CD4-positive, alpha-beta T cell treated with Interleukin-4 for 1 hour (primary cell): ENCODE results near the gene ADAM22.
"Not testable (repeated sequence)": the region's sequence is repeated elsewhere in the genome, so short reads cannot be mapped to it uniquely, and the experiment has no call there.

Experiments used
- DNase-seq, 2 donors: peaks; one replicate each; pipeline ENCODE4 v3.0.0-alpha.2; 2020 to 2022

The ADAM22 gene

DNA sequence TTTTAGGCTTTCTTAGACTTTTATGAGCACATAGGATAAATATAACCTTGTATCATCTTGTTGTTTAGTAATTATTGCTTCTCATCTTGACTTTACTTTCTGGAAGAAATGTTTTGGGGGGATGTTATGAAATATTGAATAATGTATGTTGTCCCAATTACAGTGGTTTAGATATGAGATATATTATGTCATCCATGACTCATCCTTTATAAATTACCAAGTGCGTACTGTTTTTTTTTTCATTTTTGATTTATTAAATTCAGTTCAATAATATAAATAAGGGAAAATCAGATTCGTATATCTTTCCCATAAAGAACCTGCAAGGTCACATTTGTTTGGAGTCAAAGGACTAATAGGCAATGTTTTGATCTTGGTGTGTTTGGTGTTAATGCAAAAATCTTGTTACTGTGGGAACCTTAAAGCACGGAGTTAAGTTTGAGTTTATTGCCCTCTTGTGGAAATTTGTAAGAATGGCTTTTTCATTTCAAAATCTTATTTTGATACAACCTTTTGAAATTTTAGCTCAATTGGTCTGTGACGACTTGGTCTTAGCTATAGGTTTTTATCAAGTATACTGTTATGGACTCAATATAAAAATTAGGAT lies 177.2 kb downstream of the ADAM22 start:
- peak in 1 of 2 donors; percentile 42 for DNase-seq

GRCh38 chr7:88111954-88112471 lies 178.0 kb downstream of the ADAM22 start:
- DNase-seq: no peak

- DNase-seq: no peak
Measured at GRCh38 chr7:88115258-88115796, 181.3 kb downstream of the ADAM22 start.

- DNase-seq: no peak
Measured at GRCh38 chr7:88115816-88116215, 181.8 kb downstream of the ADAM22 start.

DNA sequence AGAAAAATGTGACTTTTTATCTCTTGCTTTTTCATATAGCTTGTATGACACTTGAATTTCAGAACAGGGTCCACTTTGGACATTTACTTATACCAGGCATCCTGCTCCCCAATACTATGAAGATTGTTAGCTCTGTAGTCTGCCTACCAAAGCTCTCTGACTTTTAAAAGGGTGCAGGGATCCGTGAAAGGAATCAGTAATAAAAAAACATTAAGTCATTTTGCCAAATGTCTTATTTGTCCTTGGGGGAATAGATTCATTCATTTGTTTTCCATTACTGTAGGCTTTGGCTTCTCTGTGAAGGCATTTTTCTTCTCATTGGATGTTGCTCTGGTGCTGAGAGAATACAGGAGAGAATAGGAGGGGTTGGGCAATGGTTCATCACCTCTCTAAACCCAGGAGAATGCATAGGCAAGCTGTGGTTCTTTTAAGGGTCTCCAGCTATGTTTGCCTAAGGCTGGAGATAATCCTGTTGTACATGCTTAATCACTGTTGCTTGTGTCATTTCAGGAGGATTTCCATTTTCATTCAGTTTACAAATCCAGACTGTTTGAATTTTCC lies 182.3 kb downstream of the ADAM22 start:
- no peak for DNase-seq

DNA sequence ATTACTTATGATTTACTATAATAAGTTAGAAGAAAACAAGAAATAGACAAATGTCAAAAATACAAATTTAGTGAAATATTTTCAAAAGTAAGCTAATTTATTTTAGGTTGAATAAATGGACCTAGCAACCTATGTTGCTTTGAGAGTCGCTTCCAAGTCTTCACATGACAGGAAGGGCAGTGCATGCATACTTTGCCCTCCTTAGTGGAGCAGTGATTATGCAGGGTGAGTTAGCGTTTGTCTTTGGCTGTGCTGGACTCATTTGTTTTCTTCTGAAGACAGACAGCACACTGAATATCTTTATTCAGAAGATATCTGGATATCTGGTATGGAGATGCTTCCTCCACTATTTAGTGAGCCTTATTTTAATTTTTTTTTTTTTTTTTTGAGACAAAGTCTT lies 183.3 kb downstream of the ADAM22 start:
- DNase-seq: no peak

DNA sequence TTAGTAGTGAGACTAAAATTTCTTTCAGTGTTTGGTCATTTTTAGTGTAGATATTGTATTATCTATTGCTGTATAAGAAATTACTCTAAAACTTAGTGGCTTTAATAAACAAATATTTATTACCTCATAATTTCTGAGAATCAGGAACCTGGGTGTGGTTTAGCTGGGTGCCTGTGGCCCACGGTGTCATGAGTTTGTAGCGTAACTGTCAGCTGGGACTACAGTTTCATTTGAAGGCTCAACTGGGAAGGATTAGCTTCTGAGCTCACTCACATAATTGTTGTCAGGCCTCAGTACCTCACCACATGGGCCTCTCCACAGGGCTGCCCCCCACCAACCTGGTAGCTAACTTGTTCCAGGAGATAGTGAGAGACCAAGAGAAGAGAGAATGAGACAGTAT lies 187.3 kb downstream of the ADAM22 start:
- DNase-seq: no peak

GRCh38 chr7:88127637-88128290 lies 193.7 kb downstream of the ADAM22 start:
- no peak for DNase-seq

- DNase-seq: no peak
Measured at GRCh38 chr7:88132725-88133124, 198.7 kb downstream of the ADAM22 start.

GRCh38 chr7:88140947-88141346 lies 206.9 kb downstream of the ADAM22 start:
- DNase-seq: no peak

- DNase-seq: no peak
Measured at GRCh38 chr7:88141479-88141878, 207.4 kb downstream of the ADAM22 start.

GRCh38 chr7:88141953-88142352 lies 207.9 kb downstream of the ADAM22 start:
- DNase-seq: no peak

DNA sequence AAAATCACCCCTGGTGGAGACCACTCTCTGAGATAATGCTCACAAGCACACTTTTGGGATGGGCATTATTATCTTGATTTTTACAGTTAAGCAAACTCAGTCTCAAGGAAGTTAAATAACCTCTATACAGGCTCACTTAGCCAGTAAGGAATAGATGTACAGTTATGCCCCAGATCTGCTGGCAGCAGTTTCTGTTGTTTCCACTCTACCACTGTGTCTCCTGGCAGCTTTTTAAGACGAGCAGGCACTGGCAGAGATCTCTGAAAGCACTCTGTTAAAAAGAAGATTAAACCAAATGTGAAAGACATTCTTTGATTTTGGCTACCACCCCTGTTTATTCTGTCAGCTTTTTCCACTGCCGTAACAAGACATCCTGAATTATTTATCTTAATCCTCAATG lies 212.6 kb downstream of the ADAM22 start:
- no peak for DNase-seq

- DNase-seq: no peak
Measured at GRCh38 chr7:88147341-88147740, 213.3 kb downstream of the ADAM22 start.

GRCh38 chr7:88147949-88148348 lies 213.9 kb downstream of the ADAM22 start:
- no peak for DNase-seq

- DNase-seq: no peak
Measured at GRCh38 chr7:88150033-88150432, 216.0 kb downstream of the ADAM22 start.

DNA sequence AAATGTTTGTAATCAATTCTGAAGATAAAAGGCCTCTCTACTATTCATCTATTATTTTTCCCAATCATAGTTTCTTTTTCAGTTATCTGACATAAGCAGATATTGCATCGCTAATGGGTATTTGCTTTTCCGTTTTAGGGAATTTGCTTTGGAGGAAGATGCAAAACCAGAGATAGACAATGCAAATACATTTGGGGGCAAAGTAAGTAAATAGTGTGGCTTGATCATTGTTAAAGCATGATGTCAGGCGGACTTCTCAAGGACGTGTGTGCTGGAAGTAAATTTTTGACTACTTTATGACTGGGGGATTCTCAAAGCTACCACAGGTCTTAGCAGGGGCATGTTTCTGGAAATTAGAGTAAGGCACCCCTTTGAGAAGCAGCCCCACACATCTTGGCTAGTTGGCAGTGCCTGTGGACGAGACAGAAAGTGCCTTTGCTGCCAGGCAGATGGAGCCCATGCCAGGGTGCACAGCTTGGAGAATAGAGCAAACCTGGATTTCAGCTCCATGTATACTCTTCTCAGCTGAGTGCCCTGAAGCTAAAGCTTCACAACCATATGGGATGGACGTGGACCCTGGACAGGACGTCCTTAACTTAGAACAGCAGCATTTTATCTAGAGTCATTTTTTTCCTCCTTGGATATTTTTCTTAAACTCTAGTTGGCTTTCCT lies 217.2 kb downstream of the ADAM22 start:
- no peak for DNase-seq

GRCh38 chr7:88153378-88153777 lies 219.3 kb downstream of the ADAM22 start:
- DNase-seq: no peak

GRCh38 chr7:88155756-88156155 lies 221.7 kb downstream of the ADAM22 start:
- DNase-seq: no peak

DNA sequence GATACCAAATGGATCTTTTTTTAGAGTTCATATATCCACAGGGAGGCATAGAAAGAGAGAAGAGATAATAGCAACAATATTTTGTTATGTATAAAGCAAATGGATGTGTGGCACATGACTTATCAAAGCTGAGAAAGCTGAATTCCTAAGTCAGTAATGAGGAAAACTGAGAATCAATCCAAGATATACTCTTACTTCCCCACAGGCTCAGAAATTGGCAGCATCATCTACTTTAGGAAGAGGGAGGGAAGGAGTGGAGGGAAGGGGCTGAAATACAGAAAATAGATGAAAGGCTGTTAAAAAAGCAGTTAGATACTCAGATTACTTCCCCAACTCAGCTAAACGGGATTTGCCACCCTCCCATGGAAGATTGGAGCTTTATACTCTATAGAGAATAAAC lies 222.3 kb downstream of the ADAM22 start:
- no peak for DNase-seq

DNA sequence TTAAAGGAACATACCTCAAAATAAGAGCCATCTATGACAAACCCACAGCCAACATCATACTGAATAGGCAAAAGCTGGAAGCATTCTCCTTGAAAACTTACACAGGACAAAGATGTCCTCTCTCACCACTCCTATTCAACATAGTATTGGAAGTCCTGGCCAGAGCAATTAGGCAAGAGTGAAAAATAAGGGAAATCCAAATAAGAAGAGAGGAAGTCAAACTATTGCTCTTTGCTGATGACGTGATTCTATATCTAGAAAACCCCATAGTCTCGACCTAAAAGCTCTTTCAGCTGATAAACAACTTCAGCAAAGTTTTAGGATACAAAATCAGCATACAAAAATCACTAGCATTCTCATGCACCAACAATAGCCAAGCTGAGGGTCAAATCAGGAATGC lies 225.7 kb downstream of the ADAM22 start:
- DNase-seq: not testable (repeated sequence)

GRCh38 chr7:88165697-88166096 lies 231.6 kb downstream of the ADAM22 start:
- no peak for DNase-seq

- no peak for DNase-seq
Measured at GRCh38 chr7:88167223-88167622, 233.2 kb downstream of the ADAM22 start.

GRCh38 chr7:88167721-88168120 lies 233.7 kb downstream of the ADAM22 start:
- no peak for DNase-seq
